ENCODE results near the gene LENG1. TPM values are rescaled to one million over a fixed set of nuclear protein-coding genes. Genes with fewer than 3 reads are reported as not detected.
A peak's percentile ranks its signal among the peaks of the same experiment; 100 is the strongest.
"Not testable (repeated sequence)": the region's sequence is repeated elsewhere in the genome, so short reads cannot be mapped to it uniquely, and the experiment has no call there.

LENG1 gene
- total RNA-seq (10 to 100 TPM in 1 of 4 donors, 1 to 10 TPM in 3; 5.8 to 10.2 (median 7.0) TPM), polyA plus RNA-seq (10 to 100 TPM; 11.4 to 19.6 (median 12.1) TPM)
- long read RNA-seq, donor 1, transcript LENG1-201 (4 exons, 1,542 nt): major isoform, 9 of 9 reads
- long read RNA-seq, donor 1, partial matches to known transcripts: 0 of 9 reads
- long read RNA-seq, donor 1, other reads (novel, unspliced or antisense): 0 of 9 reads
- long read RNA-seq, donor 2, transcript LENG1-201 (4 exons, 1,542 nt): major isoform, 15 of 16 reads
- long read RNA-seq, donor 2, partial matches to known transcripts: 1 of 16 reads
- long read RNA-seq, donor 2, other reads (novel, unspliced or antisense): 0 of 16 reads

DNA sequence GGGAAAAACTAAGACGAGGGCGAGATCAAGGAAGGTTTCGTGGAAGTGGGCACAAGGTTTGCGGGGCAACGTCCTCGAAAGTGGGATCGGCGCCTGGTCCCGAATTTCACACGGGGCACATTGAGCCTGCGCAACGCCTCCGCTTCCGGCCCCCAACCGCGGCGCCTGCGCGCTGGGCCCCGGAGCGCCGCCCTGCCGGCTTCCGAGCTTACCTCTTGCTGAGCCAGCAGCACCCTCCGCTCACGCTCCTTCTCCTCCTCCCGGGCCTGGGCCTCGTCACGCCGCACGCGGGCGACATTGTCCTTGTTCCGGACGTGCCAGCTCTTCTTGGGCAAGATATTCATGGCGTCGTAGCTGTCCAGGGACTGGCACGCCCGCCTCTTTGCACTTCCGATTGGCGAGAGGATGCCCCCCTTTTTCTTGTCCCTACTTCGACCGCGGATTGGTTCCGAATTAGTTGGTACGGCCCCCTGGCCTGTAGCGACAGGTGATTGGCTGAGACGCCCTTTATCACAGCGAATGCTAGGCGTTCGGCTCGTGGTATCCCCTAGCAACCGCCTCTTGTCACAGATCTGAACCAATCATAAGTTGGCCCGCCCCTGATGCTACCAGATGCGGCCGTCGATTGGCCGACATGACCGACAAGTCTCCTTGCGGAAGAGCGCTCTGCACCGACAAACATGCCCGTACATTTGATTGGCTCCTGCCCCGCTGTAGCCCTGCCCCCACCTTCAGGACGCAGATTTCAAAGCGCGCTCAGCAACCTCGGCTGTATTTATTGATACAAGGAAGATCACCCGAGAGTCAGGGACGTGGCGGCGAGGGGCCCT is at the start of gene LENG1:
Gene LENG1, minus strand, starts transcription at position 370 of the 830 bp plus-strand sequence. Its CDS starts 26 bp downstream, at position 344.
- Histone ChIP-seq H3K4me3 (peak within 1 kb of the TSS; percentile 89), H3K27me3 (ENCODE audit: insufficient read depth in 3 of 3, low read length in 2 of 3) (peaks cover 0 to 3% (median 0%) of the 10 kb centered on the region in 3 donors), H3K27ac (peak within 1 kb of the TSS; percentile 98), H3K36me3 (ENCODE audit: insufficient read depth in 1 of 2, low read depth in 1 of 2) (peaks cover 6 to 38% of the 10 kb centered on the region in 2 donors), H3K4me1 (peaks cover 27% of the 10 kb centered on the region), H3K9me3 (no peaks in the 10 kb centered on the region)
- DNase-seq (peak; percentile 99), ATAC-seq (peak; percentile 93 to 96 (median 94))
- WGBS, 3 donors: 0 to 1% (median 0%) methylated on average over 71 to 72 of the region's 72 CpGs
- intact Hi-C loops (cut with DNase I): loop anchor here in 1 of 2 donors (10.0 kb wide), 1 partner anchor 235 kb away; no protein-coding TSS in a partner anchor
- TF ChIP-seq, protein P1, sequence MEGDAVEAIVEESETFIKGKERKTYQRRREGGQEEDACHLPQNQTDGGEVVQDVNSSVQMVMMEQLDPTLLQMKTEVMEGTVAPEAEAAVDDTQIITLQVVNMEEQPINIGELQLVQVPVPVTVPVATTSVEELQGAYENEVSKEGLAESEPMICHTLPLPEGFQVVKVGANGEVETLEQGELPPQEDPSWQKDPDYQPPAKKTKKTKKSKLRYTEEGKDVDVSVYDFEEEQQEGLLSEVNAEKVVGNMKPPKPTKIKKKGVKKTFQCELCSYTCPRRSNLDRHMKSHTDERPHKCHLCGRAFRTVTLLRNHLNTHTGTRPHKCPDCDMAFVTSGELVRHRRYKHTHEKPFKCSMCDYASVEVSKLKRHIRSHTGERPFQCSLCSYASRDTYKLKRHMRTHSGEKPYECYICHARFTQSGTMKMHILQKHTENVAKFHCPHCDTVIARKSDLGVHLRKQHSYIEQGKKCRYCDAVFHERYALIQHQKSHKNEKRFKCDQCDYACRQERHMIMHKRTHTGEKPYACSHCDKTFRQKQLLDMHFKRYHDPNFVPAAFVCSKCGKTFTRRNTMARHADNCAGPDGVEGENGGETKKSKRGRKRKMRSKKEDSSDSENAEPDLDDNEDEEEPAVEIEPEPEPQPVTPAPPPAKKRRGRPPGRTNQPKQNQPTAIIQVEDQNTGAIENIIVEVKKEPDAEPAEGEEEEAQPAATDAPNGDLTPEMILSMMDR (IDR thresholded peaks at IDR 0.05): peak; percentile 29

DNA sequence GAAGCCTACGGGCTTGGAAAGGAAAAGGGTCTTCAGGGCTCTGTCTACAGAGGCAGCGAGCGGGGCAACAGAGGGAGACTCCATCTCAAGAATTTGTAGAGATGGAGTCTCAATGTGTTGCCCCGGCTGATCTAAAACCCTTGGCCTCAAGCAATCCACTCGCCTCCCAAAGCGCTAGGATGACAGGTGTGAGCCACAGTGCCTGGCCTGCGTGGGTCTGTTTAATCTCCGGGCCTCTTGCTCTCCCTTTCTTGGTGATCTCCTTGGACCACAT is 49.2 kb upstream of the LENG1 start:
- H3K9me3 ChIP-seq: no peaks in the 10 kb centered on the region
- ATAC-seq: peak in 1 of 4 donors; percentile 1
- TF ChIP-seq, protein P1 (IDR thresholded peaks at IDR 0.05): no peak
- H3K36me3 ChIP-seq (ENCODE audit: insufficient read depth in 1 of 2, low read depth in 1 of 2): peaks cover 16 to 50% of the 10 kb centered on the region in 2 donors
- intact Hi-C loops (cut with DNase I): no loop called here
- H3K4me1 ChIP-seq: peaks cover 59% of the 10 kb centered on the region
- H3K27me3 ChIP-seq (ENCODE audit: insufficient read depth in 3 of 3, low read length in 2 of 3): no peaks in the 10 kb centered on the region
- WGBS, 3 donors: 50 to 58% (median 53%) methylated on average over 8 of the region's 8 CpGs
- no peak for DNase-seq
- H3K27ac ChIP-seq: peak overlapping the region; percentile 79
- H3K4me3 ChIP-seq: no peak overlapping the region

DNA sequence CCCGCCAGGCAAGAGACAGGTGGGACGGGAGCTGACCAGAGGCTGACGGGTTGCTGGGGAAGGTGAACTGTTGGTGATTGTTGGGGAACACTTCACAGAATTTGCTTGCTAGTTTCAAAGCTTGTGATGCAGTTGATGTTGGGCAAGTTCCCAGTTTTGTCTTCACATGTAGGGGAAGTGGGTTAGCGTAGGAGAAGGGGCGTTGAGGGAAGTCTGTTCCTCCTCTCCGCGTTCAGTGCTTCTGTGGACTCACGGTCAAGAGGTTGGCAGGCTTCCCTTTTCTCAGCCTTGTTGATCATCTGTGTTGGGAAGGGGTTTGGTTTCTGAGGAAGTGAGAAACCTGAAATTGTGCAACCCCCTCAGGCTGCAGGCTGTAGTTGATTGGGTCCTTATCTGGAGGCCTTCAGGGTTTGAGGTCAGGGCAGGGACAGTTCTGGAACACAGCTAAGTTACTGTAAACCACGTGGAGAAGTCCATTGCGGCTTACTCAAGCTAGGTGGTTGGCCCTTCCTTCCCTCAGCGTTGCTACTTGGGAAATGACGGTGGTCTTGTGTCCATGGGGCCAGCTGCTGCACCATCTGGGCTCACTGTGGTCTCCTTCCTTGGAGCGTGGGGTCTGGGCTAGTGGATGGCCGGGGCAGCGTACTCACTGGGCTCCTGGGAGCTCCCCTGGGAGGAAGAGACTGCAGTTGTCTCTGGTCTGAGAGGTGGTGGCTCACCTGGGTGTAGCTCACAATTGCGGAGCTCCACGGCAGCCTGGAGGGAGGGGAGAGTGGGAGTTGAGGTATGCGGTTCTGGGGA is 48.7 kb upstream of the LENG1 start:
- Histone ChIP-seq H3K27ac (peak overlapping the region; percentile 79), H3K36me3 (ENCODE audit: insufficient read depth in 1 of 2, low read depth in 1 of 2) (peaks cover 16 to 56% of the 10 kb centered on the region in 2 donors), H3K4me1 (peaks cover 65% of the 10 kb centered on the region), H3K9me3 (no peaks in the 10 kb centered on the region), H3K27me3 (ENCODE audit: insufficient read depth in 3 of 3, low read length in 2 of 3) (no peaks in the 10 kb centered on the region), H3K4me3 (peak overlapping the region; percentile 18)
- DNase-seq (peak in 1 of 2 donors; percentile 73), ATAC-seq (peak; percentile 15 to 37 (median 22))
- 64 to 72% (median 66%) methylated on average over 18 of the region's 18 CpGs for WGBS, 3 donors
- TF ChIP-seq, protein P1 (IDR thresholded peaks at IDR 0.05): no peak
- intact Hi-C loops (cut with DNase I): no loop called here

DNA sequence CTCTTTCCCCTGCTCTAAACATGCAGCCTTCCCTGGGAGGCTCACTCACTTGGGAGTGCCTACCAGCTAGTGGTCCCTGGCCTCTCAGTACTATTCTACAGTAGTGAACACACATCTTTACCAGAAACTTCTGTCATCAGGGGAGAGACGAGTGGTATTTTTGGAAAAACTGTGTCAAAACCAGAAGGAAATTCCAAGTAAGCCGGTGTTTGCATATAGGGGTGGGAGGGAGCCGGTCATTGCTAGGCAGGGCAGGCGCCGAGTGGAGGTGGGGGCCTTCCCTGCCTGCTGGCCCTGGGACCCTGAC is 48.1 kb upstream of the LENG1 start:
- no peak for DNase-seq
- intact Hi-C loops (cut with DNase I): no loop called here
- no peaks in the 10 kb centered on the region for H3K27me3 ChIP-seq (ENCODE audit: insufficient read depth in 3 of 3, low read length in 2 of 3)
- H3K4me1 ChIP-seq: peaks cover 70% of the 10 kb centered on the region
- H3K27ac ChIP-seq: peak overlapping the region; percentile 53
- TF ChIP-seq, protein P1 (IDR thresholded peaks at IDR 0.05): no peak
- no peak for ATAC-seq
- 76 to 84% (median 77%) methylated on average over 5 of the region's 5 CpGs for WGBS, 3 donors
- no peaks in the 10 kb centered on the region for H3K9me3 ChIP-seq
- H3K36me3 ChIP-seq (ENCODE audit: insufficient read depth in 1 of 2, low read depth in 1 of 2): peaks cover 17 to 61% of the 10 kb centered on the region in 2 donors
- peak overlapping the region; percentile 18 for H3K4me3 ChIP-seq

DNA sequence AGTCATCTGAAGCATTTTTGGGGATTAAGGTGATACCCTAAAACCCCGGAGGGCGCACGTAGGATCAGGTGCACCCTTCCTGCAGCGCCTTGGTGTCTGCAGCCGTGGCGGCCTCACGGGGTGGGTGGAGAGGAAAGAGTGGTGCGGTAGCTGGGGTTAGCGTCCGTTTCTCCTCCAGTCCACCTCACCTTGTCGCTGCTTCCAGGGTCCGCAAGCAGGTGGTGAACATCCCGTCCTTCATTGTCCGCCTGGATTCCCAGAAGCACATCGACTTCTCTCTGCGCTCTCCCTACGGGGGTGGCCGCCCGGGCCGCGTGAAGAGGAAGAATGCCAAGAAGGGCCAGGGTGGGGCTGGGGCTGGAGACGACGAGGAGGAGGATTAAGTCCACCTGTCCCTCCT is 47.7 kb upstream of the LENG1 start:
- H3K36me3 ChIP-seq (ENCODE audit: insufficient read depth in 1 of 2, low read depth in 1 of 2): peaks cover 21 to 66% of the 10 kb centered on the region in 2 donors
- peaks cover 74% of the 10 kb centered on the region for H3K4me1 ChIP-seq
- H3K27me3 ChIP-seq (ENCODE audit: insufficient read depth in 3 of 3, low read length in 2 of 3); H3K9me3 ChIP-seq; intact Hi-C loops (cut with DNase I); H3K27ac ChIP-seq; ATAC-seq; DNase-seq: not testable (repeated sequence)
- WGBS, 3 donors: 67 to 73% (median 69%) methylated on average over 23 of the region's 23 CpGs
- H3K4me3 ChIP-seq: peak overlapping the region; percentile 18

Measured in psoas muscle (tissue), 8 donors.